Mesodermal cell (in vitro differentiated cells): ENCODE results near the gene YAF2.

Experiments
- H3K27ac ChIP-seq: 2 replicates; pipeline ENCODE4 v1.7.0; 2013; ENCODE audit warnings: mild to moderate bottlenecking, low read depth, low read length, moderate library complexity; ENCODE audit not compliant: severe bottlenecking
- H3K36me3 ChIP-seq: 2 replicates; pipeline ENCODE4 v1.7.1; 2013; ENCODE audit warnings: mild to moderate bottlenecking, low read length, moderate library complexity; ENCODE audit not compliant: control insufficient read depth, insufficient read depth
- H3K4me1 ChIP-seq: one replicate; pipeline ENCODE4 v1.7.1; 2013; ENCODE audit warnings: mild to moderate bottlenecking, low read length; ENCODE audit not compliant: insufficient read depth, control insufficient read depth, poor library complexity, severe bottlenecking
- H3K4me3 ChIP-seq: 2 replicates; pipeline ENCODE4 v1.7.0; 2013; ENCODE audit warnings: low read length, control low read depth, mild to moderate bottlenecking; ENCODE audit not compliant: insufficient read depth, poor library complexity, severe bottlenecking; ENCODE audit errors: extremely low read depth
- H3K9me3 ChIP-seq: 2 replicates; pipeline ENCODE4 v1.7.1; 2013; ENCODE audit warnings: mild to moderate bottlenecking, low read length, moderate library complexity; ENCODE audit not compliant: control insufficient read depth
- WGBS, 2 experiments: methylation state at CpG; one replicate each; pipeline ENCODE4 v1.1.5; 2013; ENCODE audit warnings: missing lambda C conversion rate in 2 of 2; ENCODE audit not compliant: insufficient coverage in 2 of 2; 5-methylcytosine and 5-hydroxymethylcytosine counted together

The YAF2 gene

GRCh38 chr12:42277396-42278127 lies 39.5 kb upstream of the YAF2 start:
- no peaks in the 10 kb centered on the region for H3K36me3 ChIP-seq
- no peak overlapping the region for H3K27ac ChIP-seq
- no peak overlapping the region for H3K4me3 ChIP-seq
- 87 to 97% methylated on average over 3 to 4 of the region's 6 CpGs for WGBS, 2 experiments
- no peaks in the 10 kb centered on the region for H3K9me3 ChIP-seq
- H3K4me1 ChIP-seq, result no peaks in the 10 kb centered on the region

DNA sequence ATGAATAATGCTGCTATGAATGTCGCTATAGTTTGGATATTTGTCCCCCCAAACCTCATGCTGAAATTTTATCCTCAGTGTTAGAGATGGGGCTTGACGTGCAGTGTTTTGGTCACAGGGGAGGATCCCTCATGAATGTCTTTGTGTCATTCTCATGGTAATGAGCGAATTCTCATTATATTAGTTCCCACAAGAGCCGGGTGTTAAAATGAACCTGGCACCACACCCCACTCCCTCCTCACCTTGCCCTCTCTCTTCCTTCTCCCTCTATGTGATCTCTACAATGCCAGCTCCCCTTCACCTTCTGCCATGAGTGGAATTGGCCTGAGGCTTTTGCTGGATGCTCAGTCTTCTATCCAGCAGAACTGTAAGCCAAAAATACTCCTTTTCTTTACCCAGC lies 37.5 kb upstream of the YAF2 start:
- no peak overlapping the region for H3K27ac ChIP-seq
- 86% methylated on average over 2 of the region's 4 CpGs; no CpG with 5 or more reads in 1 of the 2 experiments for WGBS, 2 experiments
- H3K4me1 ChIP-seq, result no peaks in the 10 kb centered on the region
- no peaks in the 10 kb centered on the region for H3K36me3 ChIP-seq
- H3K4me3 ChIP-seq, result no peak overlapping the region
- H3K9me3 ChIP-seq, result no peaks in the 10 kb centered on the region

- 90 to 96% methylated on average over 10 to 17 of the region's 21 CpGs for WGBS, 2 experiments
- H3K36me3 ChIP-seq, result no peaks in the 10 kb centered on the region
- H3K4me3 ChIP-seq, result no peak overlapping the region
- H3K9me3 ChIP-seq, result no peaks in the 10 kb centered on the region
- H3K27ac ChIP-seq, result no peak overlapping the region
- no peaks in the 10 kb centered on the region for H3K4me1 ChIP-seq
Measured at GRCh38 chr12:42273706-42274105, 35.7 kb upstream of the YAF2 start.

- Histone ChIP-seq H3K9me3 (no peaks in the 10 kb centered on the region), H3K4me1 (no peaks in the 10 kb centered on the region), H3K27ac (no peak overlapping the region), H3K4me3 (no peak overlapping the region), H3K36me3 (no peaks in the 10 kb centered on the region)
- 85 to 92% methylated on average over 3 of the region's 4 CpGs for WGBS, 2 experiments
Measured at GRCh38 chr12:42270596-42270995, 32.5 kb upstream of the YAF2 start.

GRCh38 chr12:42267413-42268190 lies 29.6 kb upstream of the YAF2 start:
- no peak overlapping the region for H3K4me3 ChIP-seq
- H3K4me1 ChIP-seq, result no peaks in the 10 kb centered on the region
- H3K36me3 ChIP-seq, result no peaks in the 10 kb centered on the region
- 87 to 90% methylated on average over 13 to 14 of the region's 15 CpGs for WGBS, 2 experiments
- no peaks in the 10 kb centered on the region for H3K9me3 ChIP-seq
- H3K27ac ChIP-seq, result no peak overlapping the region

GRCh38 chr12:42266579-42267230 lies 28.7 kb upstream of the YAF2 start:
- Histone ChIP-seq H3K4me3 (no peak overlapping the region), H3K9me3 (no peaks in the 10 kb centered on the region), H3K36me3 (no peaks in the 10 kb centered on the region), H3K4me1 (no peaks in the 10 kb centered on the region), H3K27ac (no peak overlapping the region)
- 88 to 90% methylated on average over 14 to 15 of the region's 17 CpGs for WGBS, 2 experiments

GRCh38 chr12:42262271-42262670 lies 24.2 kb upstream of the YAF2 start:
- H3K27ac ChIP-seq, result no peak overlapping the region
- no CpG with 5 or more reads among the region's 2 CpGs for WGBS, 2 experiments
- H3K36me3 ChIP-seq, result no peaks in the 10 kb centered on the region
- no peaks in the 10 kb centered on the region for H3K9me3 ChIP-seq
- no peaks in the 10 kb centered on the region for H3K4me1 ChIP-seq
- H3K4me3 ChIP-seq, result no peak overlapping the region

- H3K36me3 ChIP-seq, result no peaks in the 10 kb centered on the region
- no CpG with 5 or more reads among the region's 4 CpGs for WGBS, 2 experiments
- H3K4me1 ChIP-seq, result no peaks in the 10 kb centered on the region
- H3K9me3 ChIP-seq, result no peaks in the 10 kb centered on the region
- H3K4me3 ChIP-seq, result no peak overlapping the region
- H3K27ac ChIP-seq, result no peak overlapping the region
Measured at GRCh38 chr12:42261708-42262107, 23.7 kb upstream of the YAF2 start.

GRCh38 chr12:42260518-42260917 lies 22.5 kb upstream of the YAF2 start:
- no peaks in the 10 kb centered on the region for H3K36me3 ChIP-seq
- no peaks in the 10 kb centered on the region for H3K4me1 ChIP-seq
- H3K4me3 ChIP-seq, result no peak overlapping the region
- 80 to 88% methylated on average over 4 to 6 of the region's 6 CpGs for WGBS, 2 experiments
- H3K9me3 ChIP-seq, result no peaks in the 10 kb centered on the region
- H3K27ac ChIP-seq, result no peak overlapping the region

DNA sequence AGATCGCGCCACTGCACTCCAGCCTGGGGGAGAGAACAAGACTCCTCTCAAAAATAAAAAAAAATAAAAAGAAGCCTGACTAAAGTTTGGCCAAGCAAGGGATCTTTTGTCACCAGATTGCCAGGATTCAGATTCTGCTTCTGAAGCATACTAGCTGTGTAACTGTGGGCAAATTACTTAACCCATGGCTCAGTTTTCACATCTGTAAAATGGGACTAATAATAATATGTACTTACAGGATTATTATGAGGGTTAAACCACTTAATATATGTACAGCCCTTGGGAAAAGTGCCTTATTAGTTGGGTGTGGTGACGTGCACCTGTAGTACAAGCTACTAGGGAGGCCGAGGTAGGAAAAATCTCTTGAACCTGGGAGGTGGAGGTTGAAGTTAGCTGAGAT lies 21.7 kb upstream of the YAF2 start:
- H3K27ac ChIP-seq, result no peak overlapping the region
- no peak overlapping the region for H3K4me3 ChIP-seq
- H3K9me3 ChIP-seq, result no peaks in the 10 kb centered on the region
- no peaks in the 10 kb centered on the region for H3K36me3 ChIP-seq
- no peaks in the 10 kb centered on the region for H3K4me1 ChIP-seq
- WGBS, 2 experiments, result 96% methylated on average over 2 of the region's 4 CpGs; no CpG with 5 or more reads in 1 of the 2 experiments

DNA sequence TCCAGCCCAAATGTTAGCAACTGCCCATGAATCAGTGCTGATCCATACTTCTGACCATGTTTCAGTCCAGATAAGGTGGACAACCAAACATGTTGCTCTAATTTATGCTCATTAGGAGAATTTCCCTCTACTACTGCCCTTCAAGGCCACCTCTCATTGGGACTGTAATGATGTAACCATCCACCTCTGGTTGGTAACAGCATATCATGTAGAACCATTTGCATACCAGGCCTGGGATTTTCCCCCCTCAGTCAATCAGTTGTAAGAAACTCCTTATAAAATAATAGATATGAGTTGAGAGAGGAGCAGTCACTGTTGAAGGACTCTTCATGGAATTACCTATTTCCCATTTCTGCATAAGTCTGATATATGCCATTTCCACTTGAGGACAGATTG lies 17.8 kb upstream of the YAF2 start:
- H3K4me1 ChIP-seq, result no peaks in the 10 kb centered on the region
- H3K9me3 ChIP-seq, result no peaks in the 10 kb centered on the region
- no peak overlapping the region for H3K4me3 ChIP-seq
- no peaks in the 10 kb centered on the region for H3K36me3 ChIP-seq
- H3K27ac ChIP-seq, result no peak overlapping the region
